CD14-positive monocyte (primary cell): ENCODE data around the gene CABP4. TPM values are rescaled to one million over a fixed set of nuclear protein-coding genes. Genes with fewer than 3 reads are reported as not detected.

Source experiments
- DNase-seq, 3 donors: peaks; one replicate each; pipeline ENCODE4 v3.0.0-alpha.2; 2011 to 2022
- H2AFZ ChIP-seq: 2 replicates; pipeline ENCODE4 v1.6.0; 2012; ENCODE audit warnings: mild to moderate bottlenecking, low read depth, low read length, inconsistent platforms; ENCODE audit not compliant: insufficient read depth, poor library complexity, severe bottlenecking
- H3K27ac ChIP-seq, 2 donors: 1 replicate in 1 of 2; 2 replicates in 1 of 2; pipeline ENCODE4 v1.5.1; 2012 to 2013; ENCODE audit warnings: low read length in 2 of 2, control low read depth in 1 of 2, inconsistent platforms in 1 of 2, low read depth in 1 of 2, mild to moderate bottlenecking in 1 of 2
- H3K27me3 ChIP-seq, 2 donors: one replicate each; pipeline versions ENCODE4 v1.6.0 to v1.6.1; 2011 to 2013; ENCODE audit warnings: low read length in 2 of 2; ENCODE audit not compliant: control insufficient read depth in 2 of 2, insufficient read depth in 2 of 2
- H3K36me3 ChIP-seq, 2 donors: replicated peaks in 1 of 2; 1 replicate in 1 of 2; 2 replicates in 1 of 2; pipeline versions ENCODE4 v1.5.1 to v1.6.1; 2012 to 2013; ENCODE audit warnings: low read length in 2 of 2, control low read depth in 1 of 2, inconsistent platforms in 1 of 2, mild to moderate bottlenecking in 1 of 2; ENCODE audit not compliant: insufficient read depth in 2 of 2, control insufficient read depth in 1 of 2
- H3K4me1 ChIP-seq, 2 donors: 1 replicate in 1 of 2; 2 replicates in 1 of 2; pipeline versions ENCODE4 v1.5.1 to v1.6.1; 2012 to 2013; ENCODE audit warnings: low read length in 2 of 2, control low read depth in 1 of 2, inconsistent platforms in 1 of 2, mild to moderate bottlenecking in 1 of 2, moderate library complexity in 1 of 2; ENCODE audit not compliant: insufficient read depth in 2 of 2, control insufficient read depth in 1 of 2
- H3K4me2 ChIP-seq: replicated peaks from 2 replicates; pipeline ENCODE3; 2012; ENCODE audit warnings: low read length, moderate library complexity, mild to moderate bottlenecking; ENCODE audit not compliant: poor library complexity, severe bottlenecking; ENCODE audit errors: extremely low read depth
- H3K4me3 ChIP-seq, 3 experiments: fragments of 200-600 bp in 1 of 3; sonication (generic) in 1 of 3; replicated peaks in 1 of 3; 1 replicate in 2 of 3; 2 replicates in 1 of 3; pipeline ENCODE4 v1.5.1; 2011 to 2013; ENCODE audit warnings: low read length in 3 of 3, mild to moderate bottlenecking in 3 of 3, control low read depth in 2 of 3, low read depth in 2 of 3, inconsistent platforms in 1 of 3, moderate library complexity in 1 of 3
- H3K79me2 ChIP-seq: 2 replicates; pipeline ENCODE4 v1.6.0; 2012; ENCODE audit warnings: mild to moderate bottlenecking, control low read depth, inconsistent platforms, low read length, moderate library complexity; ENCODE audit not compliant: insufficient read depth
- H3K9ac ChIP-seq: 2 replicates; pipeline ENCODE4 v1.6.0; 2017; ENCODE audit warnings: low read length, mild to moderate bottlenecking; ENCODE audit not compliant: insufficient read depth, poor library complexity, severe bottlenecking
- H3K9me3 ChIP-seq, 2 donors: replicated peaks in 1 of 2; 1 replicate in 1 of 2; 2 replicates in 1 of 2; pipeline versions ENCODE4 v1.5.1 to v1.6.1; 2012 to 2013; ENCODE audit warnings: low read length in 2 of 2, control low read depth in 1 of 2; ENCODE audit not compliant: control insufficient read depth in 1 of 2, insufficient read depth in 1 of 2
- H4K20me1 ChIP-seq: 2 replicates; pipeline ENCODE4 v1.6.0; 2012; ENCODE audit warnings: mild to moderate bottlenecking, low read length, control low read depth, moderate library complexity; ENCODE audit not compliant: insufficient read depth
- H3K27ac Mint-ChIP-seq, 7 donors: one replicate each; pipeline ENCODE4 v1.8.0; 2020; ENCODE audit warnings: mild to moderate bottlenecking in 7 of 7, mixed read lengths in 7 of 7, moderate library complexity in 6 of 7, inconsistent platforms in 2 of 7
- H3K27me3 Mint-ChIP-seq, 3 donors: one replicate each; pipeline ENCODE4 v1.8.0; 2021 to 2022; ENCODE audit warnings: low read depth in 3 of 3, mild to moderate bottlenecking in 3 of 3, mixed read lengths in 3 of 3, moderate library complexity in 3 of 3, inconsistent platforms in 1 of 3
- H3K36me3 Mint-ChIP-seq, 2 donors: one replicate each; pipeline ENCODE4 v1.8.0; 2020; ENCODE audit warnings: mixed read lengths in 2 of 2, inconsistent platforms in 1 of 2, mild to moderate bottlenecking in 1 of 2
- H3K4me1 Mint-ChIP-seq: one replicate; pipeline ENCODE4 v1.8.0; 2020; ENCODE audit warnings: mild to moderate bottlenecking, mixed read lengths
- H3K4me3 Mint-ChIP-seq, 2 donors: one replicate each; pipeline ENCODE4 v1.8.0; 2020; ENCODE audit warnings: mild to moderate bottlenecking in 2 of 2, mixed read lengths in 2 of 2, moderate library complexity in 1 of 2
- H3K9me3 Mint-ChIP-seq, 7 donors: one replicate each; pipeline ENCODE4 v1.8.0; 2020 to 2022; ENCODE audit warnings: mixed read lengths in 7 of 7, mild to moderate bottlenecking in 6 of 7, moderate library complexity in 6 of 7, inconsistent platforms in 2 of 7
- WGBS: methylation state at CpG from one replicate; pipeline ENCODE4 v1.1.5; 2013; ENCODE audit warnings: missing lambda C conversion rate; ENCODE audit not compliant: insufficient coverage; 5-methylcytosine and 5-hydroxymethylcytosine counted together
- intact Hi-C, 2 donors: fragments of 100-400 bp; cut with micrococcal nuclease; formaldehyde crosslinking; loops; one replicate each; pipeline versions ENCODE4 v1.15.0 to v1.15.1; 2023
- polyA plus RNA-seq, 3 donors: library from polyadenylated mRNA; depleted of rRNA in 1 of 3; unstranded in 2 of 3; stranded (reverse) in 1 of 3; fragments of 300-500 nt in 2 of 3; fragments of >200 nt in 1 of 3; fragmentation: Illumina TruSeq in 2 of 3; gene quantifications; 1 replicate in 2 of 3; 2 replicates in 1 of 3; pipeline ENCODE4 v1.2.3, GENCODE V29; 2012 to 2021
- TF ChIP-seq, protein P1 (sequence below): fragments of 200-600 bp; IDR thresholded peaks from one replicate; pipeline ENCODE4 v1.8.0; 2022; ENCODE audit warnings: antibody characterized with exemption, mild to moderate bottlenecking

The CABP4 gene
- polyA plus RNA-seq, 3 donors = 0.28 to 1.7 TPM; not detected in 1

GRCh38 chr11:67482827-67483798, 28.0 kb downstream of the CABP4 start, which contains the start of gene AIP:
AIP (plus strand) TSS chr11:67483026; CDS start chr11:67483159, 133 bp downstream.
- peaks cover 21 to 22% of the 10 kb centered on the region in 2 donors for H3K36me3 Mint-ChIP-seq
- H3K4me1 Mint-ChIP-seq = peaks cover 40% of the 10 kb centered on the region
- H3K4me3 Mint-ChIP-seq = peak within 1 kb of the TSS; percentile 88 to 94
- Histone ChIP-seq H3K9me3 (no peaks in the 10 kb centered on the region), H3K27ac (peak within 1 kb of the TSS; percentile 83 to 93), H4K20me1 (peaks cover 42% of the 10 kb centered on the region), H3K4me2 (peak within 1 kb of the TSS; percentile 62), H3K9ac (peak within 1 kb of the TSS; percentile 62), H3K27me3 (no peaks in the 10 kb centered on the region), H3K79me2 (peaks cover 39% of the 10 kb centered on the region), H3K4me1 (peaks cover 44 to 48% of the 10 kb centered on the region in 2 donors), H3K36me3 (peaks cover 7 to 19% of the 10 kb centered on the region in 2 donors), H3K4me3 (peak within 1 kb of the TSS; percentile 28 to 80 (median 34)), H2AFZ (peak within 1 kb of the TSS; percentile 86)
- H3K27me3 Mint-ChIP-seq = peaks cover 2 to 8% (median 2%) of the 10 kb centered on the region in 3 donors
- TF ChIP-seq, protein P1, sequence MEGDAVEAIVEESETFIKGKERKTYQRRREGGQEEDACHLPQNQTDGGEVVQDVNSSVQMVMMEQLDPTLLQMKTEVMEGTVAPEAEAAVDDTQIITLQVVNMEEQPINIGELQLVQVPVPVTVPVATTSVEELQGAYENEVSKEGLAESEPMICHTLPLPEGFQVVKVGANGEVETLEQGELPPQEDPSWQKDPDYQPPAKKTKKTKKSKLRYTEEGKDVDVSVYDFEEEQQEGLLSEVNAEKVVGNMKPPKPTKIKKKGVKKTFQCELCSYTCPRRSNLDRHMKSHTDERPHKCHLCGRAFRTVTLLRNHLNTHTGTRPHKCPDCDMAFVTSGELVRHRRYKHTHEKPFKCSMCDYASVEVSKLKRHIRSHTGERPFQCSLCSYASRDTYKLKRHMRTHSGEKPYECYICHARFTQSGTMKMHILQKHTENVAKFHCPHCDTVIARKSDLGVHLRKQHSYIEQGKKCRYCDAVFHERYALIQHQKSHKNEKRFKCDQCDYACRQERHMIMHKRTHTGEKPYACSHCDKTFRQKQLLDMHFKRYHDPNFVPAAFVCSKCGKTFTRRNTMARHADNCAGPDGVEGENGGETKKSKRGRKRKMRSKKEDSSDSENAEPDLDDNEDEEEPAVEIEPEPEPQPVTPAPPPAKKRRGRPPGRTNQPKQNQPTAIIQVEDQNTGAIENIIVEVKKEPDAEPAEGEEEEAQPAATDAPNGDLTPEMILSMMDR = no peak
- intact Hi-C loops = loop anchor here in 1 of 2 donors (1.0 kb wide), 1 partner anchor 23 kb away; no protein-coding TSS in a partner anchor
- peak; percentile 98 for DNase-seq
- 7% methylated on average over 49 of the region's 60 CpGs for WGBS
- H3K9me3 Mint-ChIP-seq = peaks cover 0 to 7% (median 2%) of the 10 kb centered on the region in 7 donors
- peak within 1 kb of the TSS; percentile 94 to 99 (median 97) for H3K27ac Mint-ChIP-seq
